HG03457 (cell line): Measurements from ENCODE around the gene TNS3.

ENCODE experiments used
- ATAC-seq: cut with Tn5 transposase; IDR thresholded peaks from one replicate; pipeline ENCODE4 v1.9.1; 2021; ENCODE audit warnings: moderate number of reproducible peaks; ENCODE audit not compliant: unreplicated experiment

Gene TNS3

GRCh38 chr7:47336472-47337425 lies 245.2 kb downstream of the TNS3 start:
- no peak for ATAC-seq

GRCh38 chr7:47335557-47336471 lies 246.1 kb downstream of the TNS3 start:
- ATAC-seq: no peak

- ATAC-seq: no peak
Measured at GRCh38 chr7:47335071-47335470, 246.8 kb downstream of the TNS3 start.

- no peak for ATAC-seq
Measured at GRCh38 chr7:47333959-47334358, 248.0 kb downstream of the TNS3 start.

- ATAC-seq: no peak
Measured at GRCh38 chr7:47333554-47333887, 248.4 kb downstream of the TNS3 start.

GRCh38 chr7:47332681-47333553 lies 249.0 kb downstream of the TNS3 start:
- ATAC-seq: no peak

- no peak for ATAC-seq
Measured at GRCh38 chr7:47332213-47332612, 249.7 kb downstream of the TNS3 start.

GRCh38 chr7:47331179-47331565 lies 250.7 kb downstream of the TNS3 start:
- ATAC-seq: no peak

GRCh38 chr7:47330561-47331178 lies 251.2 kb downstream of the TNS3 start:
- ATAC-seq: no peak

- no peak for ATAC-seq
Measured at GRCh38 chr7:47330026-47330425, 251.9 kb downstream of the TNS3 start.

- no peak for ATAC-seq
Measured at GRCh38 chr7:47329320-47329926, 252.5 kb downstream of the TNS3 start.

GRCh38 chr7:47328392-47329319 lies 253.3 kb downstream of the TNS3 start:
- ATAC-seq: no peak

- no peak for ATAC-seq
Measured at GRCh38 chr7:47327698-47328391, 254.1 kb downstream of the TNS3 start.

- no peak for ATAC-seq
Measured at GRCh38 chr7:47327346-47327697, 254.6 kb downstream of the TNS3 start.

- no peak for ATAC-seq
Measured at GRCh38 chr7:47326808-47327207, 255.1 kb downstream of the TNS3 start.

- no peak for ATAC-seq
Measured at GRCh38 chr7:47326220-47326619, 255.7 kb downstream of the TNS3 start.

- no peak for ATAC-seq
Measured at GRCh38 chr7:47325337-47325736, 256.6 kb downstream of the TNS3 start.

GRCh38 chr7:47323904-47324303 lies 258.0 kb downstream of the TNS3 start:
- ATAC-seq: no peak
